GM12891 (cell line): Measurements from ENCODE around the gene COLEC12.

Experiments used
- PAX5 ChIP-seq: IDR thresholded peaks from 2 replicates; pipeline ENCODE4 v1.6.1; 2011; ENCODE audit warnings: low read length, moderate library complexity, mild to moderate bottlenecking; ENCODE audit not compliant: insufficient read depth, severe bottlenecking
- POLR2A ChIP-seq: IDR thresholded peaks from 2 replicates; pipeline ENCODE4 v1.6.1; 2011; ENCODE audit warnings: low read depth, low read length, control low read depth
- POLR2AphosphoS5 ChIP-seq: IDR thresholded peaks from 2 replicates; pipeline ENCODE4 v1.6.1; 2011; ENCODE audit warnings: low read depth, low read length, control low read depth
- SPI1 ChIP-seq: IDR thresholded peaks from 2 replicates; pipeline ENCODE4 v1.6.1; 2011; ENCODE audit warnings: low read depth, low read length, control low read depth
- TAF1 ChIP-seq: IDR thresholded peaks from 2 replicates; pipeline ENCODE4 v1.6.1; 2011; ENCODE audit warnings: low read depth, low read length, control low read depth

DNA sequence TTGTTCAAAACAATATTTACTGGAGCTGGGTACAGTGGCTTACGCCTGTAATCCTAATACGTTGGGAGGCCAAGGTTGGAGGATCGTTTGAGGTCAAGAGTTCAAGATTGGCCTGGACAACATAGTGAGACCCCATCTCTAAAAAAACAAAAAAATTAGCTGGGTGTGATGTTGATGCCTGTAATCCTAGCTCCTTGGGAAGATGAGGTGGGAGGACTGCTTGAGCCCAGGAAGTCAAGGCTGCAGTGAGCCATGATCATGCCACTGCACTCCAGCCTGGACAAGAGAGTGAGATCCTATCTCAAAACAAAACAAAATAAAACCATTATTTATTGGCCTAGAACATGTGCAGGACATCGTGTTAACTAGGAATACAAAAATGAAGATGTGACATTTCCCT is 77.5 kb downstream of the COLEC12 start:
- TF ChIP-seq POLR2AphosphoS5 = no peak
- no peak for TF ChIP-seq POLR2A
- no peak for TF ChIP-seq PAX5
- no peak for TF ChIP-seq TAF1
- no peak for TF ChIP-seq SPI1
